AG04450 (cell line): Measurements from ENCODE around the gene L2HGDH. TPM values are rescaled to one million over a fixed set of nuclear protein-coding genes. Genes with fewer than 3 reads are reported as not detected.

Source experiments
- CTCF ChIA-PET: fragments of 300-600, 350-600 bp; formaldehyde crosslinking; extraction: SDS; loops from one replicate; lab custom pipeline; 2022; ENCODE audit warnings: antibody characterized with exemption, inconsistent platforms; lab: Charles Lee
- POLR2A ChIA-PET: fragments of 350-600 bp; formaldehyde crosslinking; extraction: SDS; loops from one replicate; lab custom pipeline; 2021; ENCODE audit warnings: antibody characterized with exemption, inconsistent platforms; lab: Yijun Ruan, JAX
- DNase-seq: peaks from one replicate; pipeline ENCODE4 v3.0.0-alpha.2; 2011; ENCODE audit warnings: low read depth, low spot score
- H3K27ac ChIP-seq: one replicate; pipeline ENCODE4 v1.5.1; 2012; ENCODE audit warnings: low read depth, low read length, control low read depth
- H3K27me3 ChIP-seq: one replicate; pipeline ENCODE4 v1.6.0; 2012; ENCODE audit warnings: low read length; ENCODE audit not compliant: control insufficient read depth, insufficient read depth
- H3K4me3 ChIP-seq: 2 replicates; pipeline ENCODE4 v1.5.1; 2011; ENCODE audit warnings: mild to moderate bottlenecking, low read depth, low read length, control low read depth
- H3K9me3 ChIP-seq: 2 replicates; pipeline ENCODE4 v1.5.1; 2012; ENCODE audit warnings: low read length; ENCODE audit not compliant: control insufficient read depth, insufficient read depth
- CTCF ChIP-seq: IDR thresholded peaks from 2 replicates; pipeline ENCODE4 v1.5.1; 2011; ENCODE audit warnings: low read depth, low read length, control low read depth, inconsistent platforms
- polyA plus RNA-seq: library from polyadenylated mRNA; depleted of rRNA; stranded (reverse); fragments of >200 nt; gene quantifications from 2 replicates; pipeline ENCODE4 v1.2.3, GENCODE V29; 2011

Gene L2HGDH
- polyA plus RNA-seq, 1 experiment = 3.6 TPM

GRCh38 chr14:50308363-50308915 lies 3.6 kb downstream of the L2HGDH start:
- H3K4me3 ChIP-seq = no peak overlapping the region
- H3K27me3 ChIP-seq = no peaks in the 10 kb centered on the region
- H3K9me3 ChIP-seq = no peaks in the 10 kb centered on the region
- no peak for TF ChIP-seq CTCF
- no peak overlapping the region for H3K27ac ChIP-seq
- POLR2A ChIA-PET = no interaction called here
- CTCF ChIA-PET = no interaction called here
- DNase-seq = no peak

- DNase-seq = no peak
- Histone ChIP-seq H3K4me3 (no peak overlapping the region), H3K27ac (no peak overlapping the region), H3K9me3 (no peaks in the 10 kb centered on the region), H3K27me3 (no peaks in the 10 kb centered on the region)
- ChIA-PET POLR2A (no interaction called here), CTCF (interaction anchor here (1.6 kb wide), 1 partner anchor 15 kb away, joined by 4 read pairs; no protein-coding TSS in a partner anchor)
- no peak for TF ChIP-seq CTCF
These were observed 8.1 kb downstream of the L2HGDH start for GRCh38 chr14:50303744-50304471.

GRCh38 chr14:50301914-50302313 lies 10.1 kb downstream of the L2HGDH start:
- Histone ChIP-seq H3K9me3 (no peaks in the 10 kb centered on the region), H3K4me3 (no peak overlapping the region), H3K27ac (no peak overlapping the region), H3K27me3 (no peaks in the 10 kb centered on the region)
- POLR2A ChIA-PET = no interaction called here
- CTCF ChIA-PET = no interaction called here
- TF ChIP-seq CTCF = no peak
- DNase-seq = no peak

GRCh38 chr14:50299585-50299984 lies 12.4 kb downstream of the L2HGDH start:
- no peak overlapping the region for H3K4me3 ChIP-seq
- ChIA-PET CTCF (no interaction called here), POLR2A (no interaction called here)
- H3K9me3 ChIP-seq = no peaks in the 10 kb centered on the region
- DNase-seq = no peak
- no peaks in the 10 kb centered on the region for H3K27me3 ChIP-seq
- TF ChIP-seq CTCF = no peak
- no peak overlapping the region for H3K27ac ChIP-seq

- ChIA-PET POLR2A (no interaction called here), CTCF (interaction anchor here (1.1 kb wide), 1 partner anchor 28 kb away, joined by 3 read pairs; no protein-coding TSS in a partner anchor)
These were observed 21.7 kb downstream of the L2HGDH start for GRCh38 chr14:50290306-50290705.

More at GRCh38 chr14:50290306-50290705, 21.7 kb downstream of the L2HGDH start:
- DNase-seq = no peak
- H3K9me3 ChIP-seq = no peaks in the 10 kb centered on the region
- no peak for TF ChIP-seq CTCF
- no peaks in the 10 kb centered on the region for H3K27me3 ChIP-seq
- no peak overlapping the region for H3K27ac ChIP-seq
- no peak overlapping the region for H3K4me3 ChIP-seq
